Breast epithelium (tissue), 4 donors: ENCODE measurements around the gene RNF187. TPM values are rescaled to one million over a fixed set of nuclear protein-coding genes. Genes with fewer than 3 reads are reported as not detected.

ENCODE experiments used
- DNase-seq, 2 donors: peaks; one replicate each; pipeline ENCODE4 v3.0.0-alpha.2; 2019; ENCODE audit warnings: low spot score in 2 of 2
- H3K27ac ChIP-seq, 2 donors: fragments of 200-600 bp; sonication (generic) in 1 of 2; one replicate each; pipeline ENCODE4 v1.5.1; 2016 to 2019; ENCODE audit warnings: mild to moderate bottlenecking in 1 of 2
- H3K27me3 ChIP-seq, 2 donors: fragments of 200-600 bp; sonication (generic) in 1 of 2; one replicate each; pipeline versions ENCODE4 v1.5.1 to v1.6.0; 2017 to 2019; ENCODE audit warnings: control low read depth in 1 of 2, mild to moderate bottlenecking in 1 of 2
- H3K36me3 ChIP-seq: fragments of 200-600 bp; one replicate; pipeline ENCODE4 v1.5.1; 2019
- H3K4me1 ChIP-seq, 2 donors: fragments of 200-600 bp; sonication (generic); one replicate each; pipeline ENCODE4 v1.5.1; 2016 to 2019; ENCODE audit warnings: control low read depth in 1 of 2
- H3K4me3 ChIP-seq, 3 donors: fragments of 200-600 bp; sonication (generic); 1 replicate in 2 of 3; 2 replicates in 1 of 3; pipeline ENCODE4 v1.5.1; 2016 to 2019; ENCODE audit warnings: mild to moderate bottlenecking in 3 of 3, moderate library complexity in 2 of 3
- H3K9me3 ChIP-seq, 2 donors: fragments of 200-600 bp; sonication (generic) in 1 of 2; one replicate each; pipeline ENCODE4 v1.5.1; 2016 to 2019; ENCODE audit warnings: control low read depth in 1 of 2
- CTCF ChIP-seq, 3 donors: fragments of 450-650 bp; IDR thresholded peaks; one replicate each; pipeline ENCODE4 v1.5.1; 2016 to 2017; ENCODE audit warnings: antibody characterized with exemption in 3 of 3, mild to moderate bottlenecking in 3 of 3, moderate library complexity in 3 of 3
- POLR2A ChIP-seq: fragments of 450-650 bp; IDR thresholded peaks from one replicate; pipeline ENCODE4 v1.6.1; 2016; ENCODE audit warnings: antibody characterized with exemption, mild to moderate bottlenecking, moderate library complexity
- POLR2AphosphoS5 ChIP-seq, 3 donors: sonication (generic); formaldehyde crosslinking; IDR thresholded peaks; one replicate each; pipeline ENCODE4 v1.6.1; 2017; ENCODE audit warnings: antibody characterized with exemption in 3 of 3
- intact Hi-C: fragments of 100-400 bp; cut with DNase I; formaldehyde crosslinking; loops from one replicate; pipeline ENCODE4 v1.15.1; 2023; ENCODE audit warnings: low total_unique reads
- total RNA-seq, 3 donors: library from RNA; depleted of rRNA; stranded (reverse); fragments of >200 nt; gene quantifications; one replicate each; pipeline ENCODE4 v1.1.0, GENCODE V29; 2016

The RNF187 gene
- total RNA-seq, 3 donors from 2014 or later = 26.9 to 33.7 (median 33.1) TPM

- Histone ChIP-seq H3K4me3 (no peak overlapping the region), H3K36me3 (no peaks in the 10 kb centered on the region), H3K4me1 (no peaks in the 10 kb centered on the region), H3K27me3 (no peaks in the 10 kb centered on the region), H3K9me3 (no peaks in the 10 kb centered on the region), H3K27ac (no peak overlapping the region)
- DNase-seq = no peak
- intact Hi-C loops = no loop called here
- no peak for TF ChIP-seq CTCF (IDR thresholded peaks at IDR 0.05)
These were observed 20.9 kb downstream of the RNF187 start for GRCh38 chr1:228507961-228508652.

- Histone ChIP-seq H3K4me1 (no peaks in the 10 kb centered on the region), H3K27ac (no peak overlapping the region), H3K27me3 (no peaks in the 10 kb centered on the region), H3K4me3 (no peak overlapping the region), H3K36me3 (no peaks in the 10 kb centered on the region), H3K9me3 (no peaks in the 10 kb centered on the region)
- DNase-seq = peak in 1 of 2 donors; percentile 2
- intact Hi-C loops = no loop called here
- TF ChIP-seq POLR2AphosphoS5 (IDR thresholded peaks at IDR 0.05) = no peak
- TF ChIP-seq CTCF (IDR thresholded peaks at IDR 0.05) = no peak
- no peak for TF ChIP-seq POLR2A
These were observed 21.7 kb downstream of the RNF187 start for GRCh38 chr1:228508840-228509415.

GRCh38 chr1:228510101-228510802 lies 23.1 kb downstream of the RNF187 start:
- Histone ChIP-seq H3K36me3 (no peaks in the 10 kb centered on the region), H3K4me1 (no peaks in the 10 kb centered on the region), H3K9me3 (no peaks in the 10 kb centered on the region), H3K27me3 (no peaks in the 10 kb centered on the region), H3K27ac (no peak overlapping the region), H3K4me3 (no peak overlapping the region)
- intact Hi-C loops = no loop called here
- TF ChIP-seq CTCF (IDR thresholded peaks at IDR 0.05) = no peak
- no peak for TF ChIP-seq POLR2A
- TF ChIP-seq POLR2AphosphoS5 (IDR thresholded peaks at IDR 0.05) = no peak
- DNase-seq = peak in 1 of 2 donors; percentile 16

- Histone ChIP-seq H3K36me3 (no peaks in the 10 kb centered on the region), H3K27me3 (no peaks in the 10 kb centered on the region), H3K9me3 (no peaks in the 10 kb centered on the region), H3K4me1 (no peaks in the 10 kb centered on the region), H3K27ac (no peak overlapping the region), H3K4me3 (no peak overlapping the region)
- intact Hi-C loops = no loop called here
- no peak for TF ChIP-seq POLR2AphosphoS5 (IDR thresholded peaks at IDR 0.05)
- no peak for TF ChIP-seq CTCF (IDR thresholded peaks at IDR 0.05)
- TF ChIP-seq POLR2A = no peak
- DNase-seq = no peak
These were observed 23.7 kb downstream of the RNF187 start for GRCh38 chr1:228510803-228511413.
